ENCODE data around the gene TDP1.

GRCh38 chr14:89926694-89927093 lies 29.0 kb upstream of the TDP1 start:
- no peak for TF ChIP-seq EZH2 (IDR thresholded peaks at IDR 0.05; ENCODE audit: insufficient read depth, poor library complexity, severe bottlenecking)
- TF ChIP-seq EZH2phosphoT487 (IDR thresholded peaks at IDR 0.05; ENCODE audit: insufficient read depth, low read depth): no peak
